ENCODE measurements around the gene LMF2. TPM values are rescaled to one million over a fixed set of nuclear protein-coding genes. Genes with fewer than 3 reads are reported as not detected.

LMF2 gene
- total RNA-seq = 24.8 and 29.5 TPM in 2 replicates

GRCh38 chr22:50507421-50507990 is at the start of gene LMF2:
Gene LMF2 (minus strand): TSS chr22:50507702. CDS start chr22:50507675, 27 bp downstream.

GRCh38 chr22:50545522-50546325 is 38.2 kb upstream of the LMF2 start, which contains the start of gene KLHDC7B:
Gene KLHDC7B (plus strand): TSS chr22:50545899. CDS start chr22:50546244, 345 bp downstream.

GRCh38 chr22:50529897-50530579 is 22.5 kb upstream of the LMF2 start, which contains the start of gene TYMP:
Gene TYMP (minus strand): TSS chr22:50530012. CDS start chr22:50529709, 303 bp downstream.

GRCh38 chr22:50525104-50525857 is 17.8 kb upstream of the LMF2 start, which contains the start of gene SCO2:
Gene SCO2 (minus strand): TSS chr22:50525598. CDS start chr22:50524411, 1,187 bp downstream.

GRCh38 chr22:50507991-50508884 is 736 bp upstream of the LMF2 start, which contains the start of gene NCAPH2:
Gene NCAPH2 (plus strand): TSS chr22:50508224. CDS start chr22:50508338, 114 bp downstream.

GRCh38 chr22:50486561-50487289 is 20.8 kb downstream of the LMF2 start, which contains the start of gene MIOX:
Gene MIOX (plus strand): TSS chr22:50486859. CDS start chr22:50486898, 39 bp downstream.

GRCh38 chr22:50481440-50482106 is 25.9 kb downstream of the LMF2 start, which contains the start of gene ADM2:
Gene ADM2 (plus strand): TSS chr22:50481543. CDS start chr22:50481848, 305 bp downstream.

GRCh38 chr22:50474710-50475651 is 32.5 kb downstream of the LMF2 start, which contains the start of gene SBF1:
Gene SBF1 (minus strand): TSS chr22:50475035. CDS start chr22:50474840, 195 bp downstream.

Other genes starting within 250 kb of the LMF2 start
- 24.3 and 28.3 TPM in 2 replicates for gene MAPK12, start 246.0 kb downstream of the LMF2 start, total RNA-seq
- 3.7 and 4.4 TPM in 2 replicates for gene MAPK11, start 237.3 kb downstream of the LMF2 start, total RNA-seq
- 145 and 159 TPM in 2 replicates for gene PLXNB2, start 200.1 kb downstream of the LMF2 start, total RNA-seq
- gene DENND6B, start 180.7 kb downstream of the LMF2 start, total RNA-seq = 1.6 and 1.9 TPM in 2 replicates
- gene PPP6R2, start 164.4 kb downstream of the LMF2 start, total RNA-seq = 62.2 and 65.0 TPM in 2 replicates
- gene SBF1, start 32.7 kb downstream of the LMF2 start, total RNA-seq = 49.7 and 60.6 TPM in 2 replicates
- gene ADM2, start 26.2 kb downstream of the LMF2 start, total RNA-seq = under 0.01 and 0.37 TPM in 2 replicates
- gene MIOX, start 20.8 kb downstream of the LMF2 start, total RNA-seq = not detected in 2 replicates
- 24.9 and 38.2 TPM in 2 replicates for gene NCAPH2, start 522 bp upstream of the LMF2 start, total RNA-seq
- gene SCO2, start 17.9 kb upstream of the LMF2 start, total RNA-seq = 0.62 and 2.0 TPM in 2 replicates
- 7.3 and 14.3 TPM in 2 replicates for gene TYMP, start 22.3 kb upstream of the LMF2 start, total RNA-seq
- gene KLHDC7B, start 38.2 kb upstream of the LMF2 start, total RNA-seq = under 0.01 TPM in 1 of 2 replicates, not detected in the other
- 0.79 TPM in 1 of 2 replicates, not detected in the other for gene SYCE3, start 55.2 kb upstream of the LMF2 start, total RNA-seq
- gene CPT1B, start 70.7 kb upstream of the LMF2 start, total RNA-seq = 1.5 and 2.9 TPM in 2 replicates
- 20.9 and 21.8 TPM in 2 replicates for gene CHKB, start 75.1 kb upstream of the LMF2 start, total RNA-seq
- 0.12 and 0.13 TPM in 2 replicates for gene MAPK8IP2, start 93.1 kb upstream of the LMF2 start, total RNA-seq
- 12.4 and 17.2 TPM in 2 replicates for gene ARSA, start 120.5 kb upstream of the LMF2 start, total RNA-seq
- gene SHANK3, start 165.1 kb upstream of the LMF2 start, total RNA-seq = 0.62 and 0.79 TPM in 2 replicates
- gene ACR, start 230.5 kb upstream of the LMF2 start, total RNA-seq = not detected in 2 replicates